Activated CD8-positive, alpha-beta memory T cell treated with anti-CD3 and anti-CD28 coated beads, Interleukin-2, amount 10 ng/mL, durations not matched to agents 7 days and 5 days (primary cell): ENCODE data around the gene DLEC1. TPM values are rescaled to one million over a fixed set of nuclear protein-coding genes. Genes with fewer than 3 reads are reported as not detected.
"Not testable (repeated sequence)": the region's sequence is repeated elsewhere in the genome, so short reads cannot be mapped to it uniquely, and the experiment has no call there.

Source experiments
- ATAC-seq: fragments of 150-1000 bp; cut with Tn5 transposase; one replicate; pipeline ENCODE4 v1.10.0; 2021; ENCODE audit warnings: moderate library complexity
- CTCF ChIA-PET: fragments of 350-600 bp; sonication (Branson Sonifier 250); formaldehyde crosslinking; loops from one replicate; lab custom pipeline; 2021; ENCODE audit warnings: antibody characterized with exemption; lab: Charles Lee
- DNase-seq: peaks from one replicate; pipeline ENCODE4 v3.0.0-alpha.2; 2020
- H3K27ac Mint-ChIP-seq: one replicate; pipeline ENCODE4 v1.8.0; 2021; ENCODE audit warnings: mild to moderate bottlenecking, mixed read lengths
- H3K27me3 Mint-ChIP-seq: one replicate; pipeline ENCODE4 v1.8.0; 2021; ENCODE audit warnings: mixed read lengths
- H3K36me3 Mint-ChIP-seq: one replicate; pipeline ENCODE4 v1.8.0; 2021; ENCODE audit warnings: mild to moderate bottlenecking, mixed read lengths
- H3K4me1 Mint-ChIP-seq: one replicate; pipeline ENCODE4 v1.8.0; 2021; ENCODE audit warnings: mixed read lengths
- H3K4me3 Mint-ChIP-seq: one replicate; pipeline ENCODE4 v1.8.0; 2021; ENCODE audit warnings: mild to moderate bottlenecking, moderate library complexity, mixed read lengths
- H3K9me3 Mint-ChIP-seq: one replicate; pipeline ENCODE4 v1.8.0; 2022; ENCODE audit warnings: low read depth, mixed read lengths
- total RNA-seq, 2 experiments: library from RNA; stranded (reverse); gene quantifications; one replicate each; pipeline ENCODE4 v1.2.3, GENCODE V29; 2021

Gene DLEC1
- total RNA-seq, 2 experiments from 2014 or later, result 0.26 to 1.1 TPM

GRCh38 chr3:38028621-38029361 is 10.2 kb upstream of the DLEC1 start:
- no peaks in the 10 kb centered on the region for H3K9me3 Mint-ChIP-seq
- peaks cover 29% of the 10 kb centered on the region for H3K4me1 Mint-ChIP-seq
- no peak for ATAC-seq
- peaks cover 15% of the 10 kb centered on the region for H3K27me3 Mint-ChIP-seq
- no peak overlapping the region for H3K27ac Mint-ChIP-seq
- DNase-seq, result no peak
- CTCF ChIA-PET, result interaction anchor here (0.9 to 1.0 kb wide), 2 partner anchors 10 to 31 kb away, joined by 4 read pairs; partner anchors contain the start of gene DLEC1
- H3K36me3 Mint-ChIP-seq, result no peaks in the 10 kb centered on the region
- no peak overlapping the region for H3K4me3 Mint-ChIP-seq

GRCh38 chr3:38029400-38030125 is 9.4 kb upstream of the DLEC1 start, which contains the start of gene PLCD1:
Gene PLCD1, minus strand, starts transcription at chr3:38029642. Its CDS starts 103 bp downstream, at chr3:38029539.
- ATAC-seq, result no peak
- no peaks in the 10 kb centered on the region for H3K36me3 Mint-ChIP-seq
- H3K4me3 Mint-ChIP-seq, result peak within 1 kb of the TSS; percentile 51
- H3K27me3 Mint-ChIP-seq, result peaks cover 15% of the 10 kb centered on the region
- no peaks in the 10 kb centered on the region for H3K9me3 Mint-ChIP-seq
- CTCF ChIA-PET, result interaction anchor here (0.5 to 1.0 kb wide), 3 partner anchors 9 to 242 kb away, joined by 3 to 4 read pairs (median 4); partner anchors contain the start of gene DLEC1
- DNase-seq, result no peak
- H3K27ac Mint-ChIP-seq, result no peak within 1 kb of the TSS
- peaks cover 25% of the 10 kb centered on the region for H3K4me1 Mint-ChIP-seq

GRCh38 chr3:38030126-38031021 is 8.6 kb upstream of the DLEC1 start:
- H3K4me3 Mint-ChIP-seq, result peak overlapping the region; percentile 51
- H3K27ac Mint-ChIP-seq, result no peak overlapping the region
- H3K27me3 Mint-ChIP-seq, result peaks cover 15% of the 10 kb centered on the region
- CTCF ChIA-PET, result interaction anchor here (0.5 to 1.5 kb wide), 4 partner anchors 9 to 241 kb away, joined by 3 to 4 read pairs (median 4); partner anchors contain the start of gene DLEC1
- no peaks in the 10 kb centered on the region for H3K36me3 Mint-ChIP-seq
- peaks cover 24% of the 10 kb centered on the region for H3K4me1 Mint-ChIP-seq
- H3K9me3 Mint-ChIP-seq, result no peaks in the 10 kb centered on the region
- DNase-seq, result no peak
- no peak for ATAC-seq

GRCh38 chr3:38031022-38031994 is 7.7 kb upstream of the DLEC1 start:
- CTCF ChIA-PET, result interaction anchor here (1.2 to 1.5 kb wide), 2 partner anchors 34 to 57 kb away, joined by 3 to 4 read pairs; no protein-coding TSS in a partner anchor
- peaks cover 18% of the 10 kb centered on the region for H3K4me1 Mint-ChIP-seq
- ATAC-seq, result peak; percentile 67
- peak; percentile 60 for DNase-seq
- H3K27ac Mint-ChIP-seq, result peak overlapping the region; percentile 56
- no peaks in the 10 kb centered on the region for H3K9me3 Mint-ChIP-seq
- H3K36me3 Mint-ChIP-seq, result no peaks in the 10 kb centered on the region
- H3K4me3 Mint-ChIP-seq, result no peak overlapping the region
- peaks cover 15% of the 10 kb centered on the region for H3K27me3 Mint-ChIP-seq

- Mint-ChIP-seq H3K36me3 (no peaks in the 10 kb centered on the region), H3K4me3 (no peak overlapping the region), H3K27me3 (peaks cover 15% of the 10 kb centered on the region), H3K4me1 (peaks cover 18% of the 10 kb centered on the region), H3K27ac (no peak overlapping the region), H3K9me3 (no peaks in the 10 kb centered on the region)
- CTCF ChIA-PET, result interaction anchor here (3.5 kb wide), 1 partner anchor 29 kb away, joined by 10 read pairs; no protein-coding TSS in a partner anchor
- DNase-seq (no peak), ATAC-seq (no peak)
Measured at GRCh38 chr3:38032328-38032865, 6.6 kb upstream of the DLEC1 start.

GRCh38 chr3:38033586-38033985 is 5.4 kb upstream of the DLEC1 start:
- H3K27ac Mint-ChIP-seq, H3K27me3 Mint-ChIP-seq: not testable (repeated sequence)

GRCh38 chr3:38034335-38034734 is 4.7 kb upstream of the DLEC1 start:
- peaks cover 36% of the 10 kb centered on the region for H3K4me1 Mint-ChIP-seq
- not testable (repeated sequence) for ATAC-seq, H3K4me3 Mint-ChIP-seq, H3K36me3 Mint-ChIP-seq, H3K9me3 Mint-ChIP-seq, H3K27me3 Mint-ChIP-seq, H3K27ac Mint-ChIP-seq, DNase-seq
- CTCF ChIA-PET, result interaction anchor here (0.7 to 3.5 kb wide), 3 partner anchors 31 to 167 kb away, joined by 3 to 10 read pairs (median 4); no protein-coding TSS in a partner anchor

More at GRCh38 chr3:38033586-38033985, 5.4 kb upstream of the DLEC1 start:
- not testable (repeated sequence) for DNase-seq, H3K4me3 Mint-ChIP-seq, H3K36me3 Mint-ChIP-seq, ATAC-seq, H3K9me3 Mint-ChIP-seq
- H3K4me1 Mint-ChIP-seq, result peaks cover 29% of the 10 kb centered on the region
- CTCF ChIA-PET, result interaction anchor here (0.7 to 3.5 kb wide), 2 partner anchors 30 to 166 kb away, joined by 3 to 10 read pairs; no protein-coding TSS in a partner anchor

- ATAC-seq (no peak), DNase-seq (no peak)
- Mint-ChIP-seq H3K27ac (peak overlapping the region; percentile 14), H3K4me1 (peaks cover 38% of the 10 kb centered on the region), H3K4me3 (no peak overlapping the region), H3K9me3 (peaks cover 7% of the 10 kb centered on the region), H3K27me3 (peaks cover 5% of the 10 kb centered on the region), H3K36me3 (peaks cover 10% of the 10 kb centered on the region)
- CTCF ChIA-PET, result interaction anchor here (0.7 to 1.2 kb wide), 2 partner anchors 310 to 589 kb away, joined by 3 to 4 read pairs; partner anchors contain the start of gene XYLB
Measured at GRCh38 chr3:38036286-38036685, 2.7 kb upstream of the DLEC1 start.

- H3K27me3 Mint-ChIP-seq, result peaks cover 5% of the 10 kb centered on the region
- ATAC-seq, result no peak
- peaks cover 32% of the 10 kb centered on the region for H3K4me1 Mint-ChIP-seq
- peaks cover 7% of the 10 kb centered on the region for H3K9me3 Mint-ChIP-seq
- no peak overlapping the region for H3K4me3 Mint-ChIP-seq
- DNase-seq, result no peak
- H3K27ac Mint-ChIP-seq, result no peak overlapping the region
- peaks cover 10% of the 10 kb centered on the region for H3K36me3 Mint-ChIP-seq
- CTCF ChIA-PET, result no interaction called here
Measured at GRCh38 chr3:38036906-38037305, 2.1 kb upstream of the DLEC1 start.

- Mint-ChIP-seq H3K27me3 (peaks cover 3% of the 10 kb centered on the region), H3K9me3 (peaks cover 7% of the 10 kb centered on the region), H3K4me3 (peak overlapping the region; percentile 55), H3K4me1 (peaks cover 30% of the 10 kb centered on the region), H3K36me3 (peaks cover 10% of the 10 kb centered on the region), H3K27ac (peak overlapping the region; percentile 95)
- CTCF ChIA-PET, result interaction anchor here (0.8 to 3.0 kb wide), 8 partner anchors 9 to 98 kb away, joined by 3 to 17 read pairs (median 4); partner anchors contain the start of genes ACAA1 and PLCD1
- peak; percentile 61 for DNase-seq
- ATAC-seq, result peak; percentile 57
Measured at GRCh38 chr3:38038447-38038911, 529 bp upstream of the DLEC1 start.

GRCh38 chr3:38039899-38040261 is 872 bp downstream of the DLEC1 start:
- peaks cover 10% of the 10 kb centered on the region for H3K36me3 Mint-ChIP-seq

More at GRCh38 chr3:38039899-38040261, 872 bp downstream of the DLEC1 start:
- peak; percentile 79 for DNase-seq
- H3K4me3 Mint-ChIP-seq, result peak overlapping the region; percentile 55
- peak; percentile 37 for ATAC-seq
- CTCF ChIA-PET, result interaction anchor here (0.7 to 3.0 kb wide), 8 partner anchors 33 to 185 kb away, joined by 3 to 17 read pairs (median 6); partner anchors contain the start of gene ACAA1
- peaks cover 30% of the 10 kb centered on the region for H3K4me1 Mint-ChIP-seq
- H3K27ac Mint-ChIP-seq, result peak overlapping the region; percentile 95
- H3K27me3 Mint-ChIP-seq, result peaks cover 2% of the 10 kb centered on the region
- peaks cover 7% of the 10 kb centered on the region for H3K9me3 Mint-ChIP-seq
